ENCODE measurements around the gene LOXL1.

The LOXL1 gene

GRCh38 chr15:73941044-73941443 lies 14.8 kb downstream of the LOXL1 start:
- Histone ChIP-seq H3K9ac (ENCODE audit: low read length) (peak overlapping the region; percentile 75), H2BK120ac (ENCODE audit: low read depth, low read length) (no peak overlapping the region), H3K14ac (ENCODE audit: low read length in 2 of 2) (peak overlapping the region in 1 of 2 experiments; percentile 30), H3K27me3 (ENCODE audit: control insufficient read depth in 1 of 2, insufficient read depth in 1 of 2, low read length in 2 of 2) (no peaks in the 10 kb centered on the region), H3K9me3 (ENCODE audit: control insufficient read depth, low read length) (no peaks in the 10 kb centered on the region), H3K4me3 (ENCODE audit: insufficient read depth in 1 of 2, low read depth in 1 of 2, low read length in 2 of 2) (peak overlapping the region in 1 of 2 experiments; percentile 58), H2BK15ac (ENCODE audit: low read depth, poor library complexity, severe bottlenecking) (no peak overlapping the region), H4K91ac (ENCODE audit: low read length) (no peak overlapping the region), H2AFZ (ENCODE audit: low read depth, low read length) (no peak overlapping the region), H2AK5ac (ENCODE audit: low read length, severe bottlenecking) (peak overlapping the region; percentile 93), H2BK12ac (ENCODE audit: low read length in 2 of 2) (peak overlapping the region; percentile 28 to 96), H3K4me1 (ENCODE audit: control insufficient read depth, insufficient read depth, low read depth, low read length) (peaks cover 62% of the 10 kb centered on the region), H3K4ac (ENCODE audit: low read depth in 1 of 2, low read length in 2 of 2) (peak overlapping the region; percentile 2 to 60), H3K27ac (ENCODE audit: low read length, poor library complexity, severe bottlenecking) (peak overlapping the region; percentile 60), H3K18ac (ENCODE audit: low read depth in 1 of 2, low read length in 2 of 2) (peak overlapping the region; percentile 25 to 37), H3K36me3 (ENCODE audit: control insufficient read depth in 1 of 2, insufficient read depth in 2 of 2, low read depth in 1 of 2, low read length in 2 of 2) (peaks cover 40 to 49% of the 10 kb centered on the region in 2 experiments), H3K4me2 (ENCODE audit: low read length, poor library complexity, severe bottlenecking) (no peak overlapping the region), H4K8ac (ENCODE audit: low read length) (peak overlapping the region; percentile 86), H3K79me1 (replicated peaks; ENCODE audit: low read length, poor library complexity, severe bottlenecking) (peaks cover 37% of the 10 kb centered on the region), H3K23ac (ENCODE audit: low read length in 2 of 2) (no peak overlapping the region), H2BK5ac (ENCODE audit: low read depth, low read length, poor library complexity, severe bottlenecking) (peak overlapping the region; percentile 31)
- peak; percentile 82 for DNase-seq
- no CpG with 5 or more reads among the region's 1 CpG for WGBS

- peak overlapping the region in 1 of 2 experiments; percentile 2 for H3K4ac ChIP-seq (ENCODE audit: low read depth in 1 of 2, low read length in 2 of 2)
- H3K27ac ChIP-seq (ENCODE audit: low read length, poor library complexity, severe bottlenecking): peak overlapping the region; percentile 60
- H2BK120ac ChIP-seq (ENCODE audit: low read depth, low read length): no peak overlapping the region
- H3K27me3 ChIP-seq (ENCODE audit: control insufficient read depth in 1 of 2, insufficient read depth in 1 of 2, low read length in 2 of 2): no peaks in the 10 kb centered on the region
- WGBS: 79% methylated on average over 2 of the region's 3 CpGs
- H3K36me3 ChIP-seq (ENCODE audit: control insufficient read depth in 1 of 2, insufficient read depth in 2 of 2, low read depth in 1 of 2, low read length in 2 of 2): peaks cover 43 to 53% of the 10 kb centered on the region in 2 experiments
- H4K91ac ChIP-seq (ENCODE audit: low read length): no peak overlapping the region
- peak overlapping the region; percentile 21 for H2BK15ac ChIP-seq (ENCODE audit: low read depth, poor library complexity, severe bottlenecking)
- peak overlapping the region; percentile 25 to 37 for H3K18ac ChIP-seq (ENCODE audit: low read depth in 1 of 2, low read length in 2 of 2)
- peaks cover 40% of the 10 kb centered on the region for H3K79me1 ChIP-seq (replicated peaks; ENCODE audit: low read length, poor library complexity, severe bottlenecking)
- H3K4me2 ChIP-seq (ENCODE audit: low read length, poor library complexity, severe bottlenecking): no peak overlapping the region
- no peak overlapping the region for H3K4me3 ChIP-seq (ENCODE audit: insufficient read depth in 1 of 2, low read depth in 1 of 2, low read length in 2 of 2)
- no peaks in the 10 kb centered on the region for H3K9me3 ChIP-seq (ENCODE audit: control insufficient read depth, low read length)
- peak overlapping the region; percentile 75 for H3K9ac ChIP-seq (ENCODE audit: low read length)
- H3K14ac ChIP-seq (ENCODE audit: low read length in 2 of 2): peak overlapping the region in 1 of 2 experiments; percentile 30
- no peak for DNase-seq
- H2AK5ac ChIP-seq (ENCODE audit: low read length, severe bottlenecking): peak overlapping the region; percentile 93
- H2AFZ ChIP-seq (ENCODE audit: low read depth, low read length): no peak overlapping the region
- H2BK5ac ChIP-seq (ENCODE audit: low read depth, low read length, poor library complexity, severe bottlenecking): peak overlapping the region; percentile 2
- peak overlapping the region in 1 of 2 experiments; percentile 25 for H2BK12ac ChIP-seq (ENCODE audit: low read length in 2 of 2)
- H4K8ac ChIP-seq (ENCODE audit: low read length): no peak overlapping the region
- H3K23ac ChIP-seq (ENCODE audit: low read length in 2 of 2): no peak overlapping the region
- H3K4me1 ChIP-seq (ENCODE audit: control insufficient read depth, insufficient read depth, low read depth, low read length): peaks cover 58% of the 10 kb centered on the region
Observed at GRCh38 chr15:73941449-73941848, 15.2 kb downstream of the LOXL1 start.

- H3K9me3 ChIP-seq (ENCODE audit: control insufficient read depth, low read length): no peaks in the 10 kb centered on the region
- no peak overlapping the region for H3K23ac ChIP-seq (ENCODE audit: low read length in 2 of 2)
- 71% methylated on average over 9 of the region's 10 CpGs for WGBS
Observed at GRCh38 chr15:73941871-73942635, 15.8 kb downstream of the LOXL1 start.

GRCh38 chr15:73942751-73943270 lies 16.5 kb downstream of the LOXL1 start:
- Histone ChIP-seq H2AK5ac (ENCODE audit: low read length, severe bottlenecking) (peak overlapping the region; percentile 85), H3K4me3 (ENCODE audit: insufficient read depth in 1 of 2, low read depth in 1 of 2, low read length in 2 of 2) (no peak overlapping the region), H4K91ac (ENCODE audit: low read length) (no peak overlapping the region), H2BK120ac (ENCODE audit: low read depth, low read length) (no peak overlapping the region), H3K4me2 (ENCODE audit: low read length, poor library complexity, severe bottlenecking) (no peak overlapping the region), H3K36me3 (ENCODE audit: control insufficient read depth in 1 of 2, insufficient read depth in 2 of 2, low read depth in 1 of 2, low read length in 2 of 2) (peaks cover 50 to 58% of the 10 kb centered on the region in 2 experiments), H2BK12ac (ENCODE audit: low read length in 2 of 2) (no peak overlapping the region), H3K79me1 (replicated peaks; ENCODE audit: low read length, poor library complexity, severe bottlenecking) (peaks cover 37% of the 10 kb centered on the region), H2AFZ (ENCODE audit: low read depth, low read length) (no peak overlapping the region), H4K8ac (ENCODE audit: low read length) (no peak overlapping the region), H3K9ac (ENCODE audit: low read length) (no peak overlapping the region), H3K4ac (ENCODE audit: low read depth in 1 of 2, low read length in 2 of 2) (no peak overlapping the region), H3K4me1 (ENCODE audit: control insufficient read depth, insufficient read depth, low read depth, low read length) (peaks cover 45% of the 10 kb centered on the region), H3K9me3 (ENCODE audit: control insufficient read depth, low read length) (no peaks in the 10 kb centered on the region), H2BK15ac (ENCODE audit: low read depth, poor library complexity, severe bottlenecking) (no peak overlapping the region), H3K14ac (ENCODE audit: low read length in 2 of 2) (no peak overlapping the region), H2BK5ac (ENCODE audit: low read depth, low read length, poor library complexity, severe bottlenecking) (peak overlapping the region; percentile 22), H3K23ac (ENCODE audit: low read length in 2 of 2) (no peak overlapping the region), H3K27me3 (ENCODE audit: control insufficient read depth in 1 of 2, insufficient read depth in 1 of 2, low read length in 2 of 2) (no peaks in the 10 kb centered on the region), H3K18ac (ENCODE audit: low read depth in 1 of 2, low read length in 2 of 2) (peak overlapping the region in 1 of 2 experiments; percentile 21), H3K27ac (ENCODE audit: low read length, poor library complexity, severe bottlenecking) (peak overlapping the region; percentile 60)
- DNase-seq: no peak
- WGBS: 91% methylated on average over 6 of the region's 6 CpGs

More at GRCh38 chr15:73941871-73942635, 15.8 kb downstream of the LOXL1 start:
- no peak overlapping the region for H3K9ac ChIP-seq (ENCODE audit: low read length)
- no peak overlapping the region for H3K14ac ChIP-seq (ENCODE audit: low read length in 2 of 2)
- no peak overlapping the region for H2BK5ac ChIP-seq (ENCODE audit: low read depth, low read length, poor library complexity, severe bottlenecking)
- peak overlapping the region; percentile 93 for H2AK5ac ChIP-seq (ENCODE audit: low read length, severe bottlenecking)
- H2BK12ac ChIP-seq (ENCODE audit: low read length in 2 of 2): peak overlapping the region in 1 of 2 experiments; percentile 25
- peaks cover 53% of the 10 kb centered on the region for H3K4me1 ChIP-seq (ENCODE audit: control insufficient read depth, insufficient read depth, low read depth, low read length)
- H2AFZ ChIP-seq (ENCODE audit: low read depth, low read length): no peak overlapping the region
- peak overlapping the region; percentile 66 for H4K91ac ChIP-seq (ENCODE audit: low read length)
- no peaks in the 10 kb centered on the region for H3K27me3 ChIP-seq (ENCODE audit: control insufficient read depth in 1 of 2, insufficient read depth in 1 of 2, low read length in 2 of 2)
- peak overlapping the region; percentile 56 for H4K8ac ChIP-seq (ENCODE audit: low read length)
- H3K4me2 ChIP-seq (ENCODE audit: low read length, poor library complexity, severe bottlenecking): no peak overlapping the region
- H3K27ac ChIP-seq (ENCODE audit: low read length, poor library complexity, severe bottlenecking): peak overlapping the region; percentile 60
- DNase-seq: no peak
- no peak overlapping the region for H3K4me3 ChIP-seq (ENCODE audit: insufficient read depth in 1 of 2, low read depth in 1 of 2, low read length in 2 of 2)
- peaks cover 41% of the 10 kb centered on the region for H3K79me1 ChIP-seq (replicated peaks; ENCODE audit: low read length, poor library complexity, severe bottlenecking)
- peak overlapping the region; percentile 21 for H2BK15ac ChIP-seq (ENCODE audit: low read depth, poor library complexity, severe bottlenecking)
- H3K36me3 ChIP-seq (ENCODE audit: control insufficient read depth in 1 of 2, insufficient read depth in 2 of 2, low read depth in 1 of 2, low read length in 2 of 2): peaks cover 49 to 58% of the 10 kb centered on the region in 2 experiments
- H3K18ac ChIP-seq (ENCODE audit: low read depth in 1 of 2, low read length in 2 of 2): peak overlapping the region; percentile 21 to 52
- no peak overlapping the region for H2BK120ac ChIP-seq (ENCODE audit: low read depth, low read length)
- peak overlapping the region in 1 of 2 experiments; percentile 2 for H3K4ac ChIP-seq (ENCODE audit: low read depth in 1 of 2, low read length in 2 of 2)

All from mesenchymal stem cell (in vitro differentiated cells and primary cell).